CD14-positive monocyte (primary cell): Measurements from ENCODE around the gene TMEM120B. TPM values are rescaled to one million over a fixed set of nuclear protein-coding genes. Genes with fewer than 3 reads are reported as not detected.
"Not testable (repeated sequence)": the region's sequence is repeated elsewhere in the genome, so short reads cannot be mapped to it uniquely, and the experiment has no call there.

Experiments used
- DNase-seq, 3 donors: peaks; one replicate each; pipeline ENCODE4 v3.0.0-alpha.2; 2011 to 2022
- H2AFZ ChIP-seq: 2 replicates; pipeline ENCODE4 v1.6.0; 2012; ENCODE audit warnings: mild to moderate bottlenecking, low read depth, low read length, inconsistent platforms; ENCODE audit not compliant: insufficient read depth, poor library complexity, severe bottlenecking
- H3K27ac ChIP-seq, 2 donors: 1 replicate in 1 of 2; 2 replicates in 1 of 2; pipeline ENCODE4 v1.5.1; 2012 to 2013; ENCODE audit warnings: low read length in 2 of 2, control low read depth in 1 of 2, inconsistent platforms in 1 of 2, low read depth in 1 of 2, mild to moderate bottlenecking in 1 of 2
- H3K27me3 ChIP-seq, 2 donors: one replicate each; pipeline versions ENCODE4 v1.6.0 to v1.6.1; 2011 to 2013; ENCODE audit warnings: low read length in 2 of 2; ENCODE audit not compliant: control insufficient read depth in 2 of 2, insufficient read depth in 2 of 2
- H3K36me3 ChIP-seq, 2 donors: replicated peaks in 1 of 2; 1 replicate in 1 of 2; 2 replicates in 1 of 2; pipeline versions ENCODE4 v1.5.1 to v1.6.1; 2012 to 2013; ENCODE audit warnings: low read length in 2 of 2, control low read depth in 1 of 2, inconsistent platforms in 1 of 2, mild to moderate bottlenecking in 1 of 2; ENCODE audit not compliant: insufficient read depth in 2 of 2, control insufficient read depth in 1 of 2
- H3K4me1 ChIP-seq, 2 donors: 1 replicate in 1 of 2; 2 replicates in 1 of 2; pipeline versions ENCODE4 v1.5.1 to v1.6.1; 2012 to 2013; ENCODE audit warnings: low read length in 2 of 2, control low read depth in 1 of 2, inconsistent platforms in 1 of 2, mild to moderate bottlenecking in 1 of 2, moderate library complexity in 1 of 2; ENCODE audit not compliant: insufficient read depth in 2 of 2, control insufficient read depth in 1 of 2
- H3K4me2 ChIP-seq: replicated peaks from 2 replicates; pipeline ENCODE3; 2012; ENCODE audit warnings: low read length, moderate library complexity, mild to moderate bottlenecking; ENCODE audit not compliant: poor library complexity, severe bottlenecking; ENCODE audit errors: extremely low read depth
- H3K4me3 ChIP-seq, 3 experiments: fragments of 200-600 bp in 1 of 3; sonication (generic) in 1 of 3; replicated peaks in 1 of 3; 1 replicate in 2 of 3; 2 replicates in 1 of 3; pipeline ENCODE4 v1.5.1; 2011 to 2013; ENCODE audit warnings: low read length in 3 of 3, mild to moderate bottlenecking in 3 of 3, control low read depth in 2 of 3, low read depth in 2 of 3, inconsistent platforms in 1 of 3, moderate library complexity in 1 of 3
- H3K79me2 ChIP-seq: 2 replicates; pipeline ENCODE4 v1.6.0; 2012; ENCODE audit warnings: mild to moderate bottlenecking, control low read depth, inconsistent platforms, low read length, moderate library complexity; ENCODE audit not compliant: insufficient read depth
- H3K9ac ChIP-seq: 2 replicates; pipeline ENCODE4 v1.6.0; 2017; ENCODE audit warnings: low read length, mild to moderate bottlenecking; ENCODE audit not compliant: insufficient read depth, poor library complexity, severe bottlenecking
- H3K9me3 ChIP-seq, 2 donors: replicated peaks in 1 of 2; 1 replicate in 1 of 2; 2 replicates in 1 of 2; pipeline versions ENCODE4 v1.5.1 to v1.6.1; 2012 to 2013; ENCODE audit warnings: low read length in 2 of 2, control low read depth in 1 of 2; ENCODE audit not compliant: control insufficient read depth in 1 of 2, insufficient read depth in 1 of 2
- H4K20me1 ChIP-seq: 2 replicates; pipeline ENCODE4 v1.6.0; 2012; ENCODE audit warnings: mild to moderate bottlenecking, low read length, control low read depth, moderate library complexity; ENCODE audit not compliant: insufficient read depth
- H3K27ac Mint-ChIP-seq, 7 donors: one replicate each; pipeline ENCODE4 v1.8.0; 2020; ENCODE audit warnings: mild to moderate bottlenecking in 7 of 7, mixed read lengths in 7 of 7, moderate library complexity in 6 of 7, inconsistent platforms in 2 of 7
- H3K27me3 Mint-ChIP-seq, 3 donors: one replicate each; pipeline ENCODE4 v1.8.0; 2021 to 2022; ENCODE audit warnings: low read depth in 3 of 3, mild to moderate bottlenecking in 3 of 3, mixed read lengths in 3 of 3, moderate library complexity in 3 of 3, inconsistent platforms in 1 of 3
- H3K36me3 Mint-ChIP-seq, 2 donors: one replicate each; pipeline ENCODE4 v1.8.0; 2020; ENCODE audit warnings: mixed read lengths in 2 of 2, inconsistent platforms in 1 of 2, mild to moderate bottlenecking in 1 of 2
- H3K4me1 Mint-ChIP-seq: one replicate; pipeline ENCODE4 v1.8.0; 2020; ENCODE audit warnings: mild to moderate bottlenecking, mixed read lengths
- H3K4me3 Mint-ChIP-seq, 2 donors: one replicate each; pipeline ENCODE4 v1.8.0; 2020; ENCODE audit warnings: mild to moderate bottlenecking in 2 of 2, mixed read lengths in 2 of 2, moderate library complexity in 1 of 2
- H3K9me3 Mint-ChIP-seq, 7 donors: one replicate each; pipeline ENCODE4 v1.8.0; 2020 to 2022; ENCODE audit warnings: mixed read lengths in 7 of 7, mild to moderate bottlenecking in 6 of 7, moderate library complexity in 6 of 7, inconsistent platforms in 2 of 7
- CTCF ChIP-seq: fragments of 200-600 bp; IDR thresholded peaks from one replicate; pipeline ENCODE4 v1.8.0; 2022; ENCODE audit warnings: antibody characterized with exemption, mild to moderate bottlenecking
- WGBS: methylation state at CpG from one replicate; pipeline ENCODE4 v1.1.5; 2013; ENCODE audit warnings: missing lambda C conversion rate; ENCODE audit not compliant: insufficient coverage; 5-methylcytosine and 5-hydroxymethylcytosine counted together
- intact Hi-C, 2 donors: fragments of 100-400 bp; cut with micrococcal nuclease; formaldehyde crosslinking; loops; one replicate each; pipeline versions ENCODE4 v1.15.0 to v1.15.1; 2023
- polyA plus RNA-seq, 3 donors: library from polyadenylated mRNA; depleted of rRNA in 1 of 3; unstranded in 2 of 3; stranded (reverse) in 1 of 3; fragments of 300-500 nt in 2 of 3; fragments of >200 nt in 1 of 3; fragmentation: Illumina TruSeq in 2 of 3; gene quantifications; 1 replicate in 2 of 3; 2 replicates in 1 of 3; pipeline ENCODE4 v1.2.3, GENCODE V29; 2012 to 2021

Gene TMEM120B
- polyA plus RNA-seq, 3 donors, result 0.65 to 2.4 (median 1.1) TPM

GRCh38 chr12:121713793-121714192 lies 1.2 kb downstream of the TMEM120B start:
- peak overlapping the region; percentile 97 for H2AFZ ChIP-seq
- Mint-ChIP-seq H3K4me3 (peak overlapping the region; percentile 91 to 95), H3K9me3 (peaks cover 0 to 2% (median 0%) of the 10 kb centered on the region in 7 donors), H3K27ac (peak overlapping the region in 4 of 7 donors; percentile 6 to 59 (median 50)), H3K27me3 (peaks cover 2 to 8% (median 4%) of the 10 kb centered on the region in 3 donors), H3K36me3 (no peaks in the 10 kb centered on the region), H3K4me1 (peaks cover 32% of the 10 kb centered on the region)
- H3K27me3 ChIP-seq, result no peaks in the 10 kb centered on the region
- DNase-seq, result no peak
- intact Hi-C loops, result loop anchor here in 1 of 2 donors (10.0 kb wide), 1 partner anchor 171 kb away; the partner anchor contains the start of gene PSMD9
- H3K27ac ChIP-seq, result no peak overlapping the region
- no peaks in the 10 kb centered on the region for H4K20me1 ChIP-seq
- H3K79me2 ChIP-seq, result peaks cover 4% of the 10 kb centered on the region
- H3K4me1 ChIP-seq, result peaks cover 18 to 28% of the 10 kb centered on the region in 2 donors
- WGBS, result 76% methylated on average over 5 of the region's 6 CpGs
- no peaks in the 10 kb centered on the region for H3K36me3 ChIP-seq
- TF ChIP-seq CTCF, result no peak
- H3K4me3 ChIP-seq, result peak overlapping the region in 1 of 3 experiments; percentile 94
- no peaks in the 10 kb centered on the region for H3K9me3 ChIP-seq
- H3K9ac ChIP-seq, result no peak overlapping the region
- H3K4me2 ChIP-seq, result peak overlapping the region; percentile 99

DNA sequence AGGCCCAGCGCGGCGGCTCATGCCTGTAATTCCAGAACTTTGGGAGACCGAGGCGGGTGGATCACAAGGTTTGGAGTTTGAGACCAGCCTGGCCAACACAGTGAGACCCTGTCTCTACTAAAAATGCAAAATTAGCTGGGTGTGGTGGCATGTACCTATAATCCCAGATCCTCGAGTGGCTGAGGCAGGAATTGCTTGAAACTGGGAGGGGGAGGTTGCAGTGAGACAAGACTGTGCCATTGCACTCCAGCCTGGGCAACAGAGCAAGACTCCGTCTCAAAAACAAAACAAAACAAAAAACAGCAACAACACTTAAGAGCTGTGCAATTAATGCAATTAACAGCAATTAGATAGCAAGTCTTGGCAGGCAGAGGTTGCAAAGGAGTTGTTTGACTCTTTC lies 2.5 kb downstream of the TMEM120B start:
- H3K27me3 Mint-ChIP-seq, H3K4me2 ChIP-seq, H3K27ac Mint-ChIP-seq, H3K36me3 Mint-ChIP-seq, H3K9ac ChIP-seq, H3K27ac ChIP-seq, H2AFZ ChIP-seq, H3K4me3 ChIP-seq, H4K20me1 ChIP-seq, H3K9me3 ChIP-seq, H3K9me3 Mint-ChIP-seq, H3K27me3 ChIP-seq, DNase-seq, H3K79me2 ChIP-seq, H3K4me3 Mint-ChIP-seq, H3K36me3 ChIP-seq: not testable (repeated sequence)
- H3K4me1 ChIP-seq, result peaks cover 18 to 28% of the 10 kb centered on the region in 2 donors
- peaks cover 32% of the 10 kb centered on the region for H3K4me1 Mint-ChIP-seq
- intact Hi-C loops, result loop anchor here in 1 of 2 donors (10.0 kb wide), 1 partner anchor 170 kb away; the partner anchor contains the start of gene PSMD9
- 85% methylated on average over 5 of the region's 7 CpGs for WGBS
